Heart left ventricle (tissue), 13 donors: ENCODE measurements around the gene NUDT16L1.

Experiments
- CTCF ChIP-seq, 12 donors: fragments of 200-600 bp; sonication (generic) in 4 of 12; IDR thresholded peaks; one replicate each; pipeline versions ENCODE4 v1.5.0 to v1.8.0; 2018 to 2022; ENCODE audit warnings: antibody characterized with exemption in 12 of 12, mild to moderate bottlenecking in 5 of 12
- POLR2A ChIP-seq, 2 donors: fragments of 450-650 bp; IDR thresholded peaks; one replicate each; pipeline ENCODE4 v1.6.1; 2017; ENCODE audit warnings: antibody characterized with exemption in 2 of 2, mild to moderate bottlenecking in 2 of 2, moderate library complexity in 2 of 2
- donor health status: ischemic (EF 13 %, LVEDD 7.1; RV severe dilation, severe dysfunction).
- donor health status: DM: no; HTN: yes; CAD: no.
- donor health status: DM: no; HTN: no; CAD: no.
- donor health status: ischemic (EF 25% LVEDD 6.9; RV normal size, moderate dysfunction).
- donor health status: ischemic (EF 25% LVEDD 5.7; RV mildly dilated, moderate dysfunction).
- donor health status: ischemic (EF 35%, LVEDD 5.7; RV mildly dilated, moderate dysfunction).
- donor health status: nonischemic (EF 11% LVEDD 7.7; RV severe dilation, severe dysfunction).
- donor health status: DM: yes; HTN: yes; CAD: no.
- donor health status: PGD.
- donor health status: ischemic (EF 29% LVEDD 5.4; RV normal size, mild dysfunction).
- donor health status: nonischemic (EF 23%, LVEDD 6.1; RV moderate dilation, normal function).

GRCh38 chr16:4677390-4677789, 16.0 kb upstream of the NUDT16L1 start:
- peak in 1 of 12 donors; percentile 15 for TF ChIP-seq CTCF (IDR thresholded peaks at IDR 0.05)
- TF ChIP-seq POLR2A (IDR thresholded peaks at IDR 0.05): no peak
